ENCODE measurements around the gene CSNK2B. TPM values are rescaled to one million over a fixed set of nuclear protein-coding genes. Genes with fewer than 3 reads are reported as not detected.

CSNK2B gene
- total and polyA plus RNA-seq, 10 of the 15 experiments (the other 5 are each of a cell fraction or from before 2014, with no cell fraction given) = 56.3 to 405 (median 286) TPM

- TF ChIP-seq EGR1 (IDR thresholded peaks at IDR 0.05; ENCODE audit: borderline replicate concordance in 1 of 2, low read depth in 2 of 2, low read length in 2 of 2) = no peak
- TF ChIP-seq SREBF1 (IDR thresholded peaks at IDR 0.05; ENCODE audit: low read length) = no peak
- no peak for TF ChIP-seq SRF (IDR thresholded peaks at IDR 0.05; ENCODE audit: low read depth in 2 of 2, low read length in 2 of 2)
- no peak for TF ChIP-seq MYB (IDR thresholded peaks at IDR 0.05; ENCODE audit: borderline replicate concordance, low read depth, low read length)
- TF ChIP-seq, protein P1, sequence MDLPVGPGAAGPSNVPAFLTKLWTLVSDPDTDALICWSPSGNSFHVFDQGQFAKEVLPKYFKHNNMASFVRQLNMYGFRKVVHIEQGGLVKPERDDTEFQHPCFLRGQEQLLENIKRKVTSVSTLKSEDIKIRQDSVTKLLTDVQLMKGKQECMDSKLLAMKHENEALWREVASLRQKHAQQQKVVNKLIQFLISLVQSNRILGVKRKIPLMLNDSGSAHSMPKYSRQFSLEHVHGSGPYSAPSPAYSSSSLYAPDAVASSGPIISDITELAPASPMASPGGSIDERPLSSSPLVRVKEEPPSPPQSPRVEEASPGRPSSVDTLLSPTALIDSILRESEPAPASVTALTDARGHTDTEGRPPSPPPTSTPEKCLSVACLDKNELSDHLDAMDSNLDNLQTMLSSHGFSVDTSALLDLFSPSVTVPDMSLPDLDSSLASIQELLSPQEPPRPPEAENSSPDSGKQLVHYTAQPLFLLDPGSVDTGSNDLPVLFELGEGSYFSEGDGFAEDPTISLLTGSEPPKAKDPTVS (IDR thresholded peaks at IDR 0.05; ENCODE audit: low read depth, low read length) = no peak
- TF ChIP-seq FOXK2 (IDR thresholded peaks at IDR 0.05) = no peak
- TF ChIP-seq, protein P2, sequence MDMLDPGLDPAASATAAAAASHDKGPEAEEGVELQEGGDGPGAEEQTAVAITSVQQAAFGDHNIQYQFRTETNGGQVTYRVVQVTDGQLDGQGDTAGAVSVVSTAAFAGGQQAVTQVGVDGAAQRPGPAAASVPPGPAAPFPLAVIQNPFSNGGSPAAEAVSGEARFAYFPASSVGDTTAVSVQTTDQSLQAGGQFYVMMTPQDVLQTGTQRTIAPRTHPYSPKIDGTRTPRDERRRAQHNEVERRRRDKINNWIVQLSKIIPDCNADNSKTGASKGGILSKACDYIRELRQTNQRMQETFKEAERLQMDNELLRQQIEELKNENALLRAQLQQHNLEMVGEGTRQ (IDR thresholded peaks at IDR 0.05; ENCODE audit: borderline replicate concordance, low read depth, low read length) = no peak
- no peak for TF ChIP-seq YY1 (IDR thresholded peaks at IDR 0.05; ENCODE audit: low read depth, low read length)
- TF ChIP-seq TCF3 (IDR thresholded peaks at IDR 0.05; ENCODE audit: borderline replicate concordance, insufficient read depth, low read depth, low read length) = no peak
- TF ChIP-seq TAF1 (IDR thresholded peaks at IDR 0.05; ENCODE audit: borderline replicate concordance, low read depth, low read length) = no peak
These were observed 12.1 kb downstream of the CSNK2B start (continued) for GRCh38 chr6:31677955-31678354.
